ENCODE data around the gene ERCC1. TPM values are rescaled to one million over a fixed set of nuclear protein-coding genes. Genes with fewer than 3 reads are reported as not detected.

ERCC1 gene
- total and polyA plus RNA-seq, 2 of the 13 experiments (the other 11 are each of a cell fraction or from before 2014, with no cell fraction given): 40.0 to 66.4 TPM

DNA sequence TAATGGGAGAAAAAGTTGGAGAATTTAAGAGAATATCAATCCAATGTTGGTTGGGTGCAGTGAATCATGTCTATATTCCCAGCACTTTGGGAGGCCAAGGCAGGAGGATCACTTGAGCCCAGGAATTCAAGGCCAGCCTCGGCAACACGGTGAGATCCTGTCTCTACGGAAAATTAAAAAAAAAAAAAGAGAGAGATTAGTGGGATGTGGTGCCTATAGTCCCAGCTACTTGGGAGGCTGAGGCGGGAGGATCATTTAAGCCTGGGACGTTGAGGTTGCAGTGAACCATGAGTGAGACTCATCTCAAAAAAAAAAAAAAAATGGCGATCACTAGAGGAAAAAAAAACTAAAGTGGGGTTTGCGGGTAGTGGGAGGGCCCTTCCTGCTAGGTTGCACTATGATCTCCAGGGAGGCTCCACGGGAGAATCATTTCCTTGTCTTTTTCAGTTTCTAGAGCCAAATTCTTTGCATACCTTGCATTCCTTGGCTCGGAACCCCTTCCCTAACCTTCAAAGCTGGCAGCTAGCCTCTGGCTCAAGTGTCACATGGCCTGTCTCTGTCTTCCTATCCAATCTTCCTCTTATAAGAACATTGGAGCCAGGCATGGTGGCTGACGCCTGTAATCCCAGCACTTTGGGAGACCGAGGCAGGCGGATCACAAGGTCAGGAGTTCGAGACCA is 47.5 kb downstream of the ERCC1 start:
- peak; percentile 96 for FAIRE-seq
- intact Hi-C loops (cut with micrococcal nuclease; ENCODE audit: unreplicated experiment): no loop called here
- POLR2A ChIA-PET: interaction anchor here (0.9 kb wide), 1 partner anchor 28 kb away, joined by 3 read pairs; the partner anchor contains the start of gene PPP1R13L
- TF ChIP-seq CREM (IDR thresholded peaks at IDR 0.05) (0 out of 2 replicates have a peak, but pooled peaks have one; percentile 27), CREM (CRISPR knock-in tag; IDR thresholded peaks at IDR 0.05) (no peak), IRF2 (CRISPR knock-in tag; IDR thresholded peaks at IDR 0.05) (0 out of 2 replicates have a peak, but pooled peaks have one; percentile 32), HOXA3 (CRISPR knock-in tag; IDR thresholded peaks at IDR 0.05) (peak; percentile 57; the same call in 1 of the 2 replicates), SAP130 (CRISPR knock-in tag; IDR thresholded peaks at IDR 0.05; ENCODE audit: low read depth) (peak; percentile 55), KDM3A (CRISPR knock-in tag; IDR thresholded peaks at IDR 0.05; ENCODE audit: low read depth) (no peak), DMAP1 (CRISPR knock-in tag; IDR thresholded peaks at IDR 0.05) (0 out of 2 replicates have a peak, but pooled peaks have one; percentile 33), KDM5B (CRISPR knock-in tag; IDR thresholded peaks at IDR 0.05; ENCODE audit: borderline replicate concordance) (no peak), SMAD3 (CRISPR knock-in tag; IDR thresholded peaks at IDR 0.05) (peak; percentile 34; the same call in 1 of the 2 replicates), HMG20A (CRISPR knock-in tag; IDR thresholded peaks at IDR 0.05; ENCODE audit: borderline replicate concordance) (peak; percentile 29; the same call in 1 of the 2 replicates), LCORL (IDR thresholded peaks at IDR 0.05) (0 out of 2 replicates have a peak, but pooled peaks have one; percentile 9), LCORL (CRISPR knock-in tag; IDR thresholded peaks at IDR 0.05) (peak; percentile 57; the same call in 1 of the 2 replicates), ZNF143 (CRISPR knock-in tag; IDR thresholded peaks at IDR 0.05) (peak; percentile 27; the same call in 1 of the 2 replicates), PITX1 (CRISPR knock-in tag; IDR thresholded peaks at IDR 0.05) (peak; percentile 42)
- TF ChIP-seq, protein P1, sequence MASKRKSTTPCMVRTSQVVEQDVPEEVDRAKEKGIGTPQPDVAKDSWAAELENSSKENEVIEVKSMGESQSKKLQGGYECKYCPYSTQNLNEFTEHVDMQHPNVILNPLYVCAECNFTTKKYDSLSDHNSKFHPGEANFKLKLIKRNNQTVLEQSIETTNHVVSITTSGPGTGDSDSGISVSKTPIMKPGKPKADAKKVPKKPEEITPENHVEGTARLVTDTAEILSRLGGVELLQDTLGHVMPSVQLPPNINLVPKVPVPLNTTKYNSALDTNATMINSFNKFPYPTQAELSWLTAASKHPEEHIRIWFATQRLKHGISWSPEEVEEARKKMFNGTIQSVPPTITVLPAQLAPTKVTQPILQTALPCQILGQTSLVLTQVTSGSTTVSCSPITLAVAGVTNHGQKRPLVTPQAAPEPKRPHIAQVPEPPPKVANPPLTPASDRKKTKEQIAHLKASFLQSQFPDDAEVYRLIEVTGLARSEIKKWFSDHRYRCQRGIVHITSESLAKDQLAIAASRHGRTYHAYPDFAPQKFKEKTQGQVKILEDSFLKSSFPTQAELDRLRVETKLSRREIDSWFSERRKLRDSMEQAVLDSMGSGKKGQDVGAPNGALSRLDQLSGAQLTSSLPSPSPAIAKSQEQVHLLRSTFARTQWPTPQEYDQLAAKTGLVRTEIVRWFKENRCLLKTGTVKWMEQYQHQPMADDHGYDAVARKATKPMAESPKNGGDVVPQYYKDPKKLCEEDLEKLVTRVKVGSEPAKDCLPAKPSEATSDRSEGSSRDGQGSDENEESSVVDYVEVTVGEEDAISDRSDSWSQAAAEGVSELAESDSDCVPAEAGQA (IDR thresholded peaks at IDR 0.05; ENCODE audit: low read depth): no peak
- TF ChIP-seq, protein P1 (CRISPR knock-in tag; IDR thresholded peaks at IDR 0.05; ENCODE audit: borderline replicate concordance): no peak
- TF ChIP-seq, protein P2, sequence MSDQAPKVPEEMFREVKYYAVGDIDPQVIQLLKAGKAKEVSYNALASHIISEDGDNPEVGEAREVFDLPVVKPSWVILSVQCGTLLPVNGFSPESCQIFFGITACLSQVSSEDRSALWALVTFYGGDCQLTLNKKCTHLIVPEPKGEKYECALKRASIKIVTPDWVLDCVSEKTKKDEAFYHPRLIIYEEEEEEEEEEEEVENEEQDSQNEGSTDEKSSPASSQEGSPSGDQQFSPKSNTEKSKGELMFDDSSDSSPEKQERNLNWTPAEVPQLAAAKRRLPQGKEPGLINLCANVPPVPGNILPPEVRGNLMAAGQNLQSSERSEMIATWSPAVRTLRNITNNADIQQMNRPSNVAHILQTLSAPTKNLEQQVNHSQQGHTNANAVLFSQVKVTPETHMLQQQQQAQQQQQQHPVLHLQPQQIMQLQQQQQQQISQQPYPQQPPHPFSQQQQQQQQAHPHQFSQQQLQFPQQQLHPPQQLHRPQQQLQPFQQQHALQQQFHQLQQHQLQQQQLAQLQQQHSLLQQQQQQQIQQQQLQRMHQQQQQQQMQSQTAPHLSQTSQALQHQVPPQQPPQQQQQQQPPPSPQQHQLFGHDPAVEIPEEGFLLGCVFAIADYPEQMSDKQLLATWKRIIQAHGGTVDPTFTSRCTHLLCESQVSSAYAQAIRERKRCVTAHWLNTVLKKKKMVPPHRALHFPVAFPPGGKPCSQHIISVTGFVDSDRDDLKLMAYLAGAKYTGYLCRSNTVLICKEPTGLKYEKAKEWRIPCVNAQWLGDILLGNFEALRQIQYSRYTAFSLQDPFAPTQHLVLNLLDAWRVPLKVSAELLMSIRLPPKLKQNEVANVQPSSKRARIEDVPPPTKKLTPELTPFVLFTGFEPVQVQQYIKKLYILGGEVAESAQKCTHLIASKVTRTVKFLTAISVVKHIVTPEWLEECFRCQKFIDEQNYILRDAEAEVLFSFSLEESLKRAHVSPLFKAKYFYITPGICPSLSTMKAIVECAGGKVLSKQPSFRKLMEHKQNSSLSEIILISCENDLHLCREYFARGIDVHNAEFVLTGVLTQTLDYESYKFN (CRISPR knock-in tag; conservative IDR thresholded peaks at IDR 0.05): peak; percentile 81

More for the DNA sequence above, 47.5 kb downstream of the ERCC1 start:
- H3K9ac ChIP-seq (ENCODE audit: insufficient read depth, low read depth, low read length): peak overlapping the region; percentile 35; the same call in 1 of the 2 replicates
- no peak overlapping the region for H3K4me3 ChIP-seq (replicated peaks in 1 of 3; ENCODE audit: insufficient read depth in 1 of 3, low read depth in 2 of 3, low read length in 3 of 3)
- CTCF ChIA-PET (ENCODE audit: low intra/inter-chr PET ratio, low total read pairs): no interaction called here
- peak; percentile 80 for ATAC-seq
- H3K36me3 ChIP-seq (replicated peaks in 1 of 2; ENCODE audit: control insufficient read depth in 1 of 2, insufficient read depth in 2 of 2, low read length in 2 of 2): no peaks in the 10 kb centered on the region
- H4K20me1 ChIP-seq (ENCODE audit: insufficient read depth, low read length): no peaks in the 10 kb centered on the region
- H2AFZ ChIP-seq (ENCODE audit: low read length): no peak overlapping the region
- H3K4me2 ChIP-seq (ENCODE audit: low read depth, low read length): peak overlapping the region; percentile 10; the same call in 1 of the 2 replicates
- in situ Hi-C loops (cut with HindIII; ENCODE audit: extremely low pct_ligation_motif_present, low pct_unique_long_range_greater_than_20kb): no loop called here
- peak overlapping the region; percentile 65 for H3K27ac ChIP-seq (ENCODE audit: extremely low read length, insufficient read depth, low read length)
- no peaks in the 10 kb centered on the region for H3K79me2 ChIP-seq (ENCODE audit: insufficient read depth, low read length)
- no peaks in the 10 kb centered on the region for H3K9me3 ChIP-seq (ENCODE audit: low read length)
- H3K4me1 ChIP-seq (ENCODE audit: insufficient read depth, low read length): peaks cover 25% of the 10 kb centered on the region
- 54% methylated on average over 13 of the region's 13 CpGs for WGBS (ENCODE audit: low lambda C conversion rate)
- DNase-seq (ENCODE audit: low spot score): peak; percentile 91
- BruUV-seq (replicated peaks): no TSS peak
- H3K27me3 ChIP-seq (ENCODE audit: control insufficient read depth in 1 of 2, insufficient read depth in 2 of 2, low read length in 2 of 2): no peaks in the 10 kb centered on the region
